Upper lobe of left lung (tissue), 4 donors: ENCODE measurements around the gene KMO.

Source experiments
- POLR2A ChIP-seq, 4 donors: fragments of 450-650 bp; IDR thresholded peaks; one replicate each; pipeline ENCODE4 v1.5.1; 2016 to 2017; ENCODE audit warnings: antibody characterized with exemption in 4 of 4, mild to moderate bottlenecking in 2 of 4
- POLR2AphosphoS5 ChIP-seq, 2 donors: sonication (generic); formaldehyde crosslinking; IDR thresholded peaks; one replicate each; pipeline ENCODE4 v1.5.1; 2017; ENCODE audit warnings: antibody characterized with exemption in 2 of 2
- TF ChIP-seq, protein P1 (sequence below), 6 experiments: fragments of 450-650 bp in 4 of 6; fragments of 200-600 bp in 2 of 6; sonication (generic) in 2 of 6; IDR thresholded peaks; one replicate each; pipeline ENCODE4 v1.5.1; 2016 to 2019; ENCODE audit warnings: antibody characterized with exemption in 6 of 6

GRCh38 chr1:241591317-241591716, 59.1 kb downstream of the KMO start:
- TF ChIP-seq, protein P1, sequence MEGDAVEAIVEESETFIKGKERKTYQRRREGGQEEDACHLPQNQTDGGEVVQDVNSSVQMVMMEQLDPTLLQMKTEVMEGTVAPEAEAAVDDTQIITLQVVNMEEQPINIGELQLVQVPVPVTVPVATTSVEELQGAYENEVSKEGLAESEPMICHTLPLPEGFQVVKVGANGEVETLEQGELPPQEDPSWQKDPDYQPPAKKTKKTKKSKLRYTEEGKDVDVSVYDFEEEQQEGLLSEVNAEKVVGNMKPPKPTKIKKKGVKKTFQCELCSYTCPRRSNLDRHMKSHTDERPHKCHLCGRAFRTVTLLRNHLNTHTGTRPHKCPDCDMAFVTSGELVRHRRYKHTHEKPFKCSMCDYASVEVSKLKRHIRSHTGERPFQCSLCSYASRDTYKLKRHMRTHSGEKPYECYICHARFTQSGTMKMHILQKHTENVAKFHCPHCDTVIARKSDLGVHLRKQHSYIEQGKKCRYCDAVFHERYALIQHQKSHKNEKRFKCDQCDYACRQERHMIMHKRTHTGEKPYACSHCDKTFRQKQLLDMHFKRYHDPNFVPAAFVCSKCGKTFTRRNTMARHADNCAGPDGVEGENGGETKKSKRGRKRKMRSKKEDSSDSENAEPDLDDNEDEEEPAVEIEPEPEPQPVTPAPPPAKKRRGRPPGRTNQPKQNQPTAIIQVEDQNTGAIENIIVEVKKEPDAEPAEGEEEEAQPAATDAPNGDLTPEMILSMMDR (IDR thresholded peaks at IDR 0.05), result no peak
- TF ChIP-seq POLR2AphosphoS5 (IDR thresholded peaks at IDR 0.05) (no peak), POLR2A (IDR thresholded peaks at IDR 0.05) (no peak)
